ENCODE results near the gene PNPT1.

Gene PNPT1

GRCh38 chr2:55672630-55673029, 21.0 kb downstream of the PNPT1 start:
- no peak overlapping the region for H3K9ac ChIP-seq (ENCODE audit: low read length)
- H3K9me2 ChIP-seq (replicated peaks; ENCODE audit: insufficient read depth, low read length), result no peaks in the 10 kb centered on the region
- H2AFZ ChIP-seq (ENCODE audit: low read depth, low read length, severe bottlenecking), result no peak overlapping the region
- no peaks in the 10 kb centered on the region for H3F3A ChIP-seq (ENCODE audit: insufficient read depth)
- H3K9me3 ChIP-seq (ENCODE audit: insufficient read depth, low read length), result no peaks in the 10 kb centered on the region
- no peak overlapping the region for H3K4me2 ChIP-seq (ENCODE audit: low read depth, low read length, poor library complexity, severe bottlenecking)
- H3K27me3 ChIP-seq (ENCODE audit: low read length), result no peaks in the 10 kb centered on the region
- H3K4me3 ChIP-seq (ENCODE audit: insufficient read depth, low read length, poor library complexity, severe bottlenecking), result no peak overlapping the region
- H4K20me1 ChIP-seq (ENCODE audit: low read depth, low read length), result no peaks in the 10 kb centered on the region
- H3K79me2 ChIP-seq (ENCODE audit: insufficient read depth, low read length), result no peaks in the 10 kb centered on the region
- no peak overlapping the region for H3K27ac ChIP-seq (ENCODE audit: low read depth, low read length)
- peaks cover 16% of the 10 kb centered on the region; the same call in 1 of the 2 replicates for H3K36me3 ChIP-seq (ENCODE audit: low read length)
- no peak for TF ChIP-seq CTCF (IDR thresholded peaks at IDR 0.05; ENCODE audit: insufficient read depth, low read length, poor library complexity, severe bottlenecking)
- no peak for TF ChIP-seq EZH2phosphoT487 (conservative IDR thresholded peaks at IDR 0.05; ENCODE audit: low read length)

GRCh38 chr2:55668956-55669355, 24.7 kb downstream of the PNPT1 start:
- Histone ChIP-seq H3K9me3 (ENCODE audit: insufficient read depth, low read length) (no peaks in the 10 kb centered on the region), H3K9me2 (replicated peaks; ENCODE audit: insufficient read depth, low read length) (no peaks in the 10 kb centered on the region), H3K79me2 (ENCODE audit: insufficient read depth, low read length) (no peaks in the 10 kb centered on the region), H3F3A (ENCODE audit: insufficient read depth) (no peaks in the 10 kb centered on the region), H3K27ac (ENCODE audit: low read depth, low read length) (no peak overlapping the region), H4K20me1 (ENCODE audit: low read depth, low read length) (no peaks in the 10 kb centered on the region), H3K36me3 (ENCODE audit: low read length) (peaks cover 28% of the 10 kb centered on the region; the same call in 1 of the 2 replicates), H2AFZ (ENCODE audit: low read depth, low read length, severe bottlenecking) (no peak overlapping the region), H3K9ac (ENCODE audit: low read length) (no peak overlapping the region), H3K4me2 (ENCODE audit: low read depth, low read length, poor library complexity, severe bottlenecking) (no peak overlapping the region), H3K4me3 (ENCODE audit: insufficient read depth, low read length, poor library complexity, severe bottlenecking) (no peak overlapping the region), H3K27me3 (ENCODE audit: low read length) (no peaks in the 10 kb centered on the region)
- TF ChIP-seq CTCF (IDR thresholded peaks at IDR 0.05; ENCODE audit: insufficient read depth, low read length, poor library complexity, severe bottlenecking) (no peak), EZH2phosphoT487 (conservative IDR thresholded peaks at IDR 0.05; ENCODE audit: low read length) (no peak)

GRCh38 chr2:55653255-55653654, 40.4 kb downstream of the PNPT1 start:
- H2AFZ ChIP-seq (ENCODE audit: low read depth, low read length, severe bottlenecking), result no peak overlapping the region
- H3K9me2 ChIP-seq (replicated peaks; ENCODE audit: insufficient read depth, low read length), result no peaks in the 10 kb centered on the region
- H4K20me1 ChIP-seq (ENCODE audit: low read depth, low read length), result no peaks in the 10 kb centered on the region
- H3K27ac ChIP-seq (ENCODE audit: low read depth, low read length), result no peak overlapping the region
- H3K9me3 ChIP-seq (ENCODE audit: insufficient read depth, low read length), result no peaks in the 10 kb centered on the region
- TF ChIP-seq EZH2phosphoT487 (conservative IDR thresholded peaks at IDR 0.05; ENCODE audit: low read length) (no peak), CTCF (IDR thresholded peaks at IDR 0.05; ENCODE audit: insufficient read depth, low read length, poor library complexity, severe bottlenecking) (no peak)
- no peak overlapping the region for H3K4me3 ChIP-seq (ENCODE audit: insufficient read depth, low read length, poor library complexity, severe bottlenecking)
- no peaks in the 10 kb centered on the region for H3K79me2 ChIP-seq (ENCODE audit: insufficient read depth, low read length)
- no peaks in the 10 kb centered on the region for H3K27me3 ChIP-seq (ENCODE audit: low read length)
- peaks cover 4% of the 10 kb centered on the region; the same call in 1 of the 2 replicates for H3F3A ChIP-seq (ENCODE audit: insufficient read depth)
- H3K36me3 ChIP-seq (ENCODE audit: low read length), result peaks cover 31% of the 10 kb centered on the region; the same call in 1 of the 2 replicates
- no peak overlapping the region for H3K9ac ChIP-seq (ENCODE audit: low read length)
- H3K4me2 ChIP-seq (ENCODE audit: low read depth, low read length, poor library complexity, severe bottlenecking), result no peak overlapping the region
